Heart left ventricle (tissue), 16 donors: ENCODE data around the gene MVB12A. TPM values are rescaled to one million over a fixed set of nuclear protein-coding genes. Genes with fewer than 3 reads are reported as not detected.

ENCODE experiments used
- ATAC-seq, 4 donors: fragments of 200-7000 bp; cut with Tn5 transposase; one replicate each; pipeline ENCODE4 v1.9.1; 2020 to 2022; ENCODE audit warnings: moderate library complexity in 4 of 4, mild to moderate bottlenecking in 3 of 4, moderate number of reproducible peaks in 1 of 4
- DNase-seq, 5 donors: peaks; one replicate each; pipeline ENCODE4 v3.0.0-alpha.2; 2020
- H3K27ac ChIP-seq, 12 donors: fragments of 200-600 bp; sonication (generic) in 4 of 12; one replicate each; pipeline versions ENCODE4 v1.5.0 to v1.8.0; 2016 to 2022; ENCODE audit warnings: mild to moderate bottlenecking in 2 of 12
- H3K27me3 ChIP-seq, 9 donors: fragments of 200-600 bp; sonication (generic) in 2 of 9; one replicate each; pipeline versions ENCODE4 v1.5.1 to v1.8.0; 2016 to 2022; ENCODE audit warnings: mild to moderate bottlenecking in 3 of 9
- H3K36me3 ChIP-seq, 9 donors: fragments of 200-600 bp; sonication (generic) in 2 of 9; one replicate each; pipeline versions ENCODE4 v1.5.0 to v1.8.0; 2018 to 2022; ENCODE audit warnings: mild to moderate bottlenecking in 2 of 9
- H3K4me1 ChIP-seq, 12 donors: fragments of 200-600 bp; sonication (generic) in 4 of 12; one replicate each; pipeline versions ENCODE4 v1.5.0 to v1.8.0; 2016 to 2022; ENCODE audit warnings: mild to moderate bottlenecking in 3 of 12
- H3K4me3 ChIP-seq, 12 donors: fragments of 200-600 bp; sonication (generic) in 4 of 12; one replicate each; pipeline versions ENCODE4 v1.5.0 to v1.8.0; 2017 to 2022; ENCODE audit warnings: mild to moderate bottlenecking in 9 of 12, moderate library complexity in 4 of 12
- H3K9me3 ChIP-seq, 12 donors: fragments of 200-600 bp; sonication (generic) in 4 of 12; one replicate each; pipeline versions ENCODE4 v1.5.0 to v1.8.0; 2016 to 2022; ENCODE audit warnings: mild to moderate bottlenecking in 1 of 12
- CTCF ChIP-seq, 12 donors: fragments of 200-600 bp; sonication (generic) in 4 of 12; IDR thresholded peaks; one replicate each; pipeline versions ENCODE4 v1.5.0 to v1.8.0; 2018 to 2022; ENCODE audit warnings: antibody characterized with exemption in 12 of 12, mild to moderate bottlenecking in 5 of 12
- POLR2A ChIP-seq, 2 donors: fragments of 450-650 bp; IDR thresholded peaks; one replicate each; pipeline ENCODE4 v1.6.1; 2017; ENCODE audit warnings: antibody characterized with exemption in 2 of 2, mild to moderate bottlenecking in 2 of 2, moderate library complexity in 2 of 2
- WGBS, 4 donors: extraction: QIAGEN DNeasy Blood & Tissue Kit in 2 of 4; methylation state at CpG; one replicate each; pipeline versions ENCODE4 v1.1.5 to v1.1.7; 2013 to 2018; 5-methylcytosine and 5-hydroxymethylcytosine counted together
- intact Hi-C, 10 donors: fragments of 100-400 bp; cut with DNase I; formaldehyde crosslinking; loops; one replicate each; pipeline versions ENCODE4 v1.11.1 to v1.14.2; 2022
- polyA plus RNA-seq, 2 donors: library from polyadenylated mRNA; stranded (reverse); fragments of 200-250 nt; gene quantifications; one replicate each; pipeline ENCODE4 v1.2.3, GENCODE V29; 2013
- total RNA-seq, 9 donors: library from RNA; depleted of rRNA in 2 of 9; stranded (reverse); fragments of >200 nt in 2 of 9; fragmentation: NEBNext Ultra II Directional in 3 of 9; extraction: Animal tissue kit (Norgen Biotek cat#: 25700) in 3 of 9; gene quantifications; one replicate each; pipeline versions ENCODE4 v1.1.0 to v1.2.4, GENCODE V29; 2016 to 2023
- donor health status: ischemic (EF 13 %, LVEDD 7.1; RV severe dilation, severe dysfunction).
- donor health status: healthy with polysubstance abuse.
- donor health status: DM: no; HTN: yes; CAD: no.
- donor health status: DM: no; HTN: no; CAD: no.
- donor health status: ischemic (EF 25% LVEDD 6.9; RV normal size, moderate dysfunction).
- donor health status: ischemic (EF 25% LVEDD 5.7; RV mildly dilated, moderate dysfunction).
- donor health status: healthy.
- donor health status: DM: yes; HTN: yes; CAD: no.
- donor health status: ischemic (EF 35%, LVEDD 5.7; RV mildly dilated, moderate dysfunction).
- donor health status: nonischemic (EF 11% LVEDD 7.7; RV severe dilation, severe dysfunction).
- donor health status: DM: yes; HTN: yes; CAD: no.
- donor health status: PGD.
- donor health status: ischemic (EF 29% LVEDD 5.4; RV normal size, mild dysfunction).
- donor health status: nonischemic (EF 23%, LVEDD 6.1; RV moderate dilation, normal function).

Gene MVB12A
- total and polyA plus RNA-seq, 11 donors: 11.8 to 46.5 (median 21.3) TPM

- Histone ChIP-seq H3K9me3 (no peaks in the 10 kb centered on the region), H3K36me3 (peaks cover 0 to 11% (median 0%) of the 10 kb centered on the region in 9 donors), H3K27me3 (no peaks in the 10 kb centered on the region), H3K4me1 (peaks cover 0 to 23% (median 10%) of the 10 kb centered on the region in 12 donors), H3K4me3 (no peak overlapping the region), H3K27ac (no peak overlapping the region)
- ATAC-seq (no peak), DNase-seq (no peak)
- TF ChIP-seq CTCF (IDR thresholded peaks at IDR 0.05): no peak
- no peak for TF ChIP-seq POLR2A (IDR thresholded peaks at IDR 0.05)
- intact Hi-C loops: loop anchor here in 1 of 10 donors (5.0 kb wide), 1 partner anchor 39 kb away; the partner anchor contains the start of gene NXNL1
- WGBS, 4 donors: 90 to 95% (median 94%) methylated on average over 16 to 20 of the region's 20 CpGs
These were observed 3.8 kb downstream of the MVB12A start for GRCh38 chr19:17423429-17424208.

GRCh38 chr19:17424743-17425365 lies 5.0 kb downstream of the MVB12A start:
- peak in 10 of 12 donors; percentile 14 to 46 (median 32) for TF ChIP-seq CTCF (IDR thresholded peaks at IDR 0.05)
- TF ChIP-seq POLR2A (IDR thresholded peaks at IDR 0.05): no peak
- peak in 1 of 5 donors; percentile 24 for DNase-seq

GRCh38 chr19:17429641-17430113 lies 9.8 kb downstream of the MVB12A start:
- intact Hi-C loops: no loop called here
- 66 to 74% (median 69%) methylated on average over 16 to 17 of the region's 17 CpGs for WGBS, 4 donors
- Histone ChIP-seq H3K4me1 (peaks cover 0 to 5% (median 0%) of the 10 kb centered on the region in 12 donors), H3K4me3 (no peak overlapping the region), H3K27ac (no peak overlapping the region), H3K9me3 (no peaks in the 10 kb centered on the region), H3K36me3 (no peaks in the 10 kb centered on the region), H3K27me3 (no peaks in the 10 kb centered on the region)
- ATAC-seq: no peak
- no peak for TF ChIP-seq CTCF (IDR thresholded peaks at IDR 0.05)
- no peak for TF ChIP-seq POLR2A (IDR thresholded peaks at IDR 0.05)
- peak in 1 of 5 donors; percentile 41 for DNase-seq

More at GRCh38 chr19:17424743-17425365, 5.0 kb downstream of the MVB12A start:
- 27 to 41% (median 33%) methylated on average over 18 to 27 of the region's 27 CpGs for WGBS, 4 donors
- no peaks in the 10 kb centered on the region for H3K27me3 ChIP-seq
- H3K9me3 ChIP-seq: no peaks in the 10 kb centered on the region
- H3K4me1 ChIP-seq: peaks cover 0 to 15% (median 6%) of the 10 kb centered on the region in 12 donors
- H3K27ac ChIP-seq: no peak overlapping the region
- ATAC-seq: peak; percentile 18 to 54 (median 43)
- H3K4me3 ChIP-seq: no peak overlapping the region
- peaks cover 0 to 11% (median 0%) of the 10 kb centered on the region in 9 donors for H3K36me3 ChIP-seq
- intact Hi-C loops: loop anchor here in 1 of 10 donors (5.0 kb wide), 1 partner anchor 37 kb away; the partner anchor contains the start of gene NXNL1

GRCh38 chr19:17431417-17431816 lies 11.6 kb downstream of the MVB12A start:
- no peak overlapping the region for H3K27ac ChIP-seq
- H3K27me3 ChIP-seq: no peaks in the 10 kb centered on the region
- WGBS, 4 donors: 88 to 90% (median 89%) methylated on average over 7 of the region's 7 CpGs
- intact Hi-C loops: no loop called here
- H3K4me1 ChIP-seq: no peaks in the 10 kb centered on the region
- no peak overlapping the region for H3K4me3 ChIP-seq
- H3K36me3 ChIP-seq: peaks cover 0 to 4% (median 0%) of the 10 kb centered on the region in 9 donors
- no peak for TF ChIP-seq CTCF (IDR thresholded peaks at IDR 0.05)
- no peak for TF ChIP-seq POLR2A (IDR thresholded peaks at IDR 0.05)
- H3K9me3 ChIP-seq: peaks cover 0 to 5% (median 0%) of the 10 kb centered on the region in 12 donors
- DNase-seq (peak in 1 of 5 donors; percentile 3), ATAC-seq (no peak)
